Loucy (cell line): ENCODE data around the gene TTBK1.

ENCODE experiments used
- CTCF ChIP-seq: fragments of 200-600 bp; sonication (generic); conservative IDR thresholded peaks from 2 replicates; pipeline ENCODE4 v1.5.1; 2014; ENCODE audit warnings: mild to moderate bottlenecking, antibody characterized with exemption, low read length
- EZH2phosphoT487 ChIP-seq: fragments of 200-600 bp; IDR thresholded peaks from 2 replicates; pipeline ENCODE4 v1.6.1; 2018; ENCODE audit warnings: antibody characterized with exemption, mild to moderate bottlenecking, moderate library complexity, borderline replicate concordance

GRCh38 chr6:43256670-43257366 is 13.5 kb downstream of the TTBK1 start:
- TF ChIP-seq CTCF: no peak
- TF ChIP-seq EZH2phosphoT487: no peak
